Measurements from ENCODE around the gene OAS2.
"Not testable (repeated sequence)": the region's sequence is repeated elsewhere in the genome, so short reads cannot be mapped to it uniquely, and the experiment has no call there.

The OAS2 gene

GRCh38 chr12:112946236-112947000 lies 31.9 kb upstream of the OAS2 start:
- Histone ChIP-seq H3K4me3 (ENCODE audit: low read depth, low read length) (no peak overlapping the region), H3K27ac (no peak overlapping the region), H3K36me3 (no peaks in the 10 kb centered on the region), H3K27me3 (ENCODE audit: insufficient read depth, low read depth, severe bottlenecking) (peaks cover 63% of the 10 kb centered on the region), H3K9me3 (ENCODE audit: severe bottlenecking) (no peaks in the 10 kb centered on the region)
- DNase-seq: no peak
- TF ChIP-seq CTCF (IDR thresholded peaks at IDR 0.05; ENCODE audit: low read depth, low read length): no peak

GRCh38 chr12:112947314-112947713 lies 31.0 kb upstream of the OAS2 start:
- Histone ChIP-seq H3K36me3 (no peaks in the 10 kb centered on the region), H3K9me3 (ENCODE audit: severe bottlenecking) (no peaks in the 10 kb centered on the region), H3K27ac (no peak overlapping the region), H3K27me3 (ENCODE audit: insufficient read depth, low read depth, severe bottlenecking) (peaks cover 54% of the 10 kb centered on the region), H3K4me3 (ENCODE audit: low read depth, low read length) (no peak overlapping the region)
- TF ChIP-seq CTCF (IDR thresholded peaks at IDR 0.05; ENCODE audit: low read depth, low read length): no peak
- DNase-seq: no peak

GRCh38 chr12:112947761-112948160 lies 30.6 kb upstream of the OAS2 start:
- H3K27ac ChIP-seq: no peak overlapping the region
- H3K27me3 ChIP-seq (ENCODE audit: insufficient read depth, low read depth, severe bottlenecking): peaks cover 52% of the 10 kb centered on the region
- TF ChIP-seq CTCF (IDR thresholded peaks at IDR 0.05; ENCODE audit: low read depth, low read length): no peak
- no peak for DNase-seq
- no peaks in the 10 kb centered on the region for H3K9me3 ChIP-seq (ENCODE audit: severe bottlenecking)
- H3K4me3 ChIP-seq (ENCODE audit: low read depth, low read length): no peak overlapping the region
- no peaks in the 10 kb centered on the region for H3K36me3 ChIP-seq

- no peaks in the 10 kb centered on the region for H3K9me3 ChIP-seq (ENCODE audit: severe bottlenecking)
- H3K27ac ChIP-seq: no peak overlapping the region
- H3K36me3 ChIP-seq: no peaks in the 10 kb centered on the region
- DNase-seq: no peak
- H3K4me3 ChIP-seq (ENCODE audit: low read depth, low read length): no peak overlapping the region
- H3K27me3 ChIP-seq (ENCODE audit: insufficient read depth, low read depth, severe bottlenecking): peaks cover 45% of the 10 kb centered on the region
- TF ChIP-seq CTCF (IDR thresholded peaks at IDR 0.05; ENCODE audit: low read depth, low read length): no peak
Observed at GRCh38 chr12:112948806-112949205, 29.5 kb upstream of the OAS2 start.

GRCh38 chr12:112950701-112951100 lies 27.6 kb upstream of the OAS2 start:
- Histone ChIP-seq H3K27me3 (ENCODE audit: insufficient read depth, low read depth, severe bottlenecking) (peaks cover 45% of the 10 kb centered on the region), H3K9me3 (ENCODE audit: severe bottlenecking) (no peaks in the 10 kb centered on the region), H3K36me3 (no peaks in the 10 kb centered on the region), H3K4me3 (ENCODE audit: low read depth, low read length) (no peak overlapping the region), H3K27ac (no peak overlapping the region)
- TF ChIP-seq CTCF (IDR thresholded peaks at IDR 0.05; ENCODE audit: low read depth, low read length): no peak
- DNase-seq: no peak

- not testable (repeated sequence) for H3K4me3 ChIP-seq (ENCODE audit: low read depth, low read length); H3K36me3 ChIP-seq; DNase-seq; H3K27ac ChIP-seq
- H3K27me3 ChIP-seq (ENCODE audit: insufficient read depth, low read depth, severe bottlenecking): peaks cover 46% of the 10 kb centered on the region
- peaks cover 29% of the 10 kb centered on the region for H3K9me3 ChIP-seq (ENCODE audit: severe bottlenecking)
Observed at GRCh38 chr12:112957125-112957524, 21.2 kb upstream of the OAS2 start.
